ENCODE measurements around the gene JAZF1.

Gene JAZF1

GRCh38 chr7:28116041-28116440, 64.6 kb downstream of the JAZF1 start:
- peaks cover 29% of the 10 kb centered on the region for H3K4me1 Mint-ChIP-seq
- no peaks in the 10 kb centered on the region for H3K9me3 Mint-ChIP-seq
- no peak overlapping the region for H3K27ac Mint-ChIP-seq
- no peaks in the 10 kb centered on the region for H3K36me3 Mint-ChIP-seq
- no peak overlapping the region for H3K4me3 Mint-ChIP-seq
- no peak for ATAC-seq
- no peak for DNase-seq (ENCODE audit: low spot score in 2 of 2)

DNA sequence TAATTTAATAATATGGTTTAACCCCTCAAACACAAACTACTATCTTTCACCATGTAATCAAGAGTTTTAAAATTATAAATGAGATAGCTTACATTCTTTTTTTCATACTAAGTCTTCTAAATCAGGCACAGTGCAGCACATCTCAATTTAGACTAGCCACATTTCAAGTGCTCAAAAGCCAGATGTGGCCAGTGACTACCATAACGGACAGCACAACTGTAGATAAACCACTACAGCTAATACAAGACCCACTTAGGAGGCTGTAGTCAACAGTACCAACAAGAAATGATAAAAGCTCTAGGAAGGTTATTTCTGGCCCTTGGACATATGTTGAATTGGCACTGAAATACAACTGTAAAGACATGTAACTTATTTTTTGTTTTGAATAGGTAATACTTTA, 65.3 kb downstream of the JAZF1 start:
- H3K4me1 Mint-ChIP-seq, result peaks cover 24% of the 10 kb centered on the region
- peaks cover 2% of the 10 kb centered on the region for H3K36me3 Mint-ChIP-seq
- no peak overlapping the region for H3K4me3 Mint-ChIP-seq
- H3K27ac Mint-ChIP-seq, result no peak overlapping the region
- no peaks in the 10 kb centered on the region for H3K9me3 Mint-ChIP-seq
- ATAC-seq, result no peak
- no peak for DNase-seq (ENCODE audit: low spot score in 2 of 2)

DNA sequence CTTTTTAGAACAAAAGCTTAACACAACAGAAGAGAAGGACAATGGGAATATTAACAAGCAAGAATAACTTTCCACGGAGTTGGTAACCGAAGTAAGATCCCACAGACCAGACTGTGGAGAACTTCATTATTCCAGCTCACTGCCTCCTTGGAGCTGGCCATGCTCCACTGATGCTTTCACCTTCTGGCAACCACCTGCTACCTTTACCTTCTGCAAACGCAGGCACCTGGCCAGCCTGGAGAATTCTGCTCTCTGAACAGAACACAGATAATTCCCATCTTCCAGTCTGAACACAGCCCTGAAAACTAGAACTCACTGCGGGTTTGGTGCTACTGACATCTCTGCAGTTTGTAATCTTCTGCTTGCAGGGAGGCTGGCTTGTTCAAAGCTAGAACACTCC, 66.5 kb downstream of the JAZF1 start:
- Mint-ChIP-seq H3K27ac (peak overlapping the region; percentile 16), H3K4me3 (no peak overlapping the region), H3K4me1 (peaks cover 22% of the 10 kb centered on the region), H3K36me3 (peaks cover 5% of the 10 kb centered on the region), H3K9me3 (no peaks in the 10 kb centered on the region)
- ATAC-seq (no peak), DNase-seq (ENCODE audit: low spot score in 2 of 2) (no peak)

- ATAC-seq (no peak), DNase-seq (ENCODE audit: low spot score in 2 of 2) (no peak)
These were observed 67.6 kb downstream of the JAZF1 start for GRCh38 chr7:28112883-28113540.

DNA sequence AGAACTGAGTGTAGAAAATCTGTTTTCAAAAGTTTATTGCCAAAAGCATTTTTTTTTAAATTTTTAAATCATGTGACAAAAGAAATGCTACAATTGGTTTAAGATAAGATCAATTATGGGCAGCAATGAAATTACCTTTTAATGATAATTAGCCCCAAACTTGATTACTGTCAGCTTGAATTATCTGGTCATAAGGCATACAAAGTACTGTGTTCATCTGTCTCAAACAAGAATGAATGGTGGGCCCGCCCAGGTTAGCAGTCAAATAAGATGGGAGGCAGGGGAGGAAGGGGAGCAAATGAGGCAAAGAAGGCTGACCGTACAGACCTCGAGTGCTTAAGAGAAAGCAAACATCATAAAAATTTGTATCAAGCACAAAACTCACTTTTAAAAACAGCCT, 68.1 kb downstream of the JAZF1 start:
- Mint-ChIP-seq H3K4me3 (no peak overlapping the region), H3K27ac (no peak overlapping the region), H3K36me3 (peaks cover 5% of the 10 kb centered on the region), H3K9me3 (no peaks in the 10 kb centered on the region), H3K4me1 (peaks cover 32% of the 10 kb centered on the region)
- no peak for ATAC-seq
- no peak for DNase-seq (ENCODE audit: low spot score in 2 of 2)

More at GRCh38 chr7:28112883-28113540, 67.6 kb downstream of the JAZF1 start:
- H3K4me3 Mint-ChIP-seq, result no peak overlapping the region
- H3K9me3 Mint-ChIP-seq, result no peaks in the 10 kb centered on the region
- no peak overlapping the region for H3K27ac Mint-ChIP-seq
- H3K4me1 Mint-ChIP-seq, result peaks cover 31% of the 10 kb centered on the region
- peaks cover 5% of the 10 kb centered on the region for H3K36me3 Mint-ChIP-seq

- ATAC-seq (no peak), DNase-seq (ENCODE audit: low spot score in 2 of 2) (no peak)
- Mint-ChIP-seq H3K4me3 (no peak overlapping the region), H3K36me3 (peaks cover 5% of the 10 kb centered on the region), H3K4me1 (peaks cover 32% of the 10 kb centered on the region), H3K9me3 (no peaks in the 10 kb centered on the region), H3K27ac (no peak overlapping the region)
These were observed 68.6 kb downstream of the JAZF1 start for GRCh38 chr7:28112012-28112411.

DNA sequence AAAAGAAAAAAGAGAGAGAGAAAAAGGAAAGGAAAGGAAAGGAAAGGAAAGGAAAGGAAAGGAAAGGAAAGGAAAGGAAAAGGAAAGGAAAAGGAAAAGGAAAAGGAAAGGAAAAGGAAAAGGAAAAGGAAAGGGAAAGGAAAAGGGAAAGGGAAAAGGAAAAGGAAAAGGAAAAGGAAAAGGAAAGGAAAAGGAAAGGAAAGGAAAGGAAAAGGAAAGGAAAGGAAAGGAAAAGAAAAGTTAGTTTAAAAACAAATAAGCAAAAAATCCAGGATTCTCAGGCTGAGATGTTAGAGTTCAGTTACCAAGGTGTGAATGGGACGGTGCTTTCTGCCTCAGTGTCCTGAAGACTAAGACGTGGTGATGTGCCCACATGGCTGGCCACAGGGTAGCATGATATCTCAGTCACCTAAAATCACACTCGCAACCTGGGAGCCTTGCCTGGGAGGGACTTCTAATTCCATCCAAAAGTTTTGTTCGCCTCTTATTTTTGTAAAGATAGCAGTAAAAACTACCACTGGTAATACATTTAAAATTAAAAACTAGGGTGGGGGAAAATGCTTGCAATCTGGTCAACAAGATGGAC, 70.1 kb downstream of the JAZF1 start:
- ATAC-seq, result no peak
- Mint-ChIP-seq H3K9me3 (no peaks in the 10 kb centered on the region), H3K27ac (peak overlapping the region; percentile 58), H3K4me1 (peaks cover 32% of the 10 kb centered on the region), H3K36me3 (peaks cover 5% of the 10 kb centered on the region), H3K4me3 (no peak overlapping the region)
- no peak for DNase-seq (ENCODE audit: low spot score in 2 of 2)

- Mint-ChIP-seq H3K27ac (no peak overlapping the region), H3K9me3 (no peaks in the 10 kb centered on the region), H3K4me1 (peaks cover 31% of the 10 kb centered on the region), H3K4me3 (no peak overlapping the region), H3K36me3 (peaks cover 5% of the 10 kb centered on the region)
- ATAC-seq, result no peak
- no peak for DNase-seq (ENCODE audit: low spot score in 2 of 2)
These were observed 71.8 kb downstream of the JAZF1 start for GRCh38 chr7:28108747-28109146.

DNA sequence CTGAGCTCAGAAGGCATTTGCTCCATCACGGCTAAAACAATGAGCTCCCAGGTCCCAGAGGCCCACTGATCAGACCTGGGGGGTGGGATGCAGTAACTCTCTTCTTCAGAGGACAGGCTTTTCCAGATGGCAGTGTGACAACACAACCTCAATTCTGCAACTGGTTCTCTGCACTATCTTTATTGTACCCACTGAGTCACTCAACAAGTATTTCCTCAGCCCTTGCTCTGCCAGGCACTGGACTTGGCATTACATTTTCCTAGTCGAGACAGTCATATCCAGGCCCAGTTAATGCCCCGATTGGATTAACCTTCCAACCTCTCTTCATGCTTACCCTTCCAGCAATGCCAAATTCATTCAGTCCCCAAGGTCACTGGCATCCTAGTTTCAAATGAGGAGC, 72.6 kb downstream of the JAZF1 start:
- H3K9me3 Mint-ChIP-seq, result no peaks in the 10 kb centered on the region
- no peak for ATAC-seq
- peaks cover 5% of the 10 kb centered on the region for H3K36me3 Mint-ChIP-seq
- DNase-seq (ENCODE audit: low spot score in 2 of 2), result no peak
- H3K4me3 Mint-ChIP-seq, result no peak overlapping the region
- H3K4me1 Mint-ChIP-seq, result peaks cover 39% of the 10 kb centered on the region
- H3K27ac Mint-ChIP-seq, result no peak overlapping the region

DNA sequence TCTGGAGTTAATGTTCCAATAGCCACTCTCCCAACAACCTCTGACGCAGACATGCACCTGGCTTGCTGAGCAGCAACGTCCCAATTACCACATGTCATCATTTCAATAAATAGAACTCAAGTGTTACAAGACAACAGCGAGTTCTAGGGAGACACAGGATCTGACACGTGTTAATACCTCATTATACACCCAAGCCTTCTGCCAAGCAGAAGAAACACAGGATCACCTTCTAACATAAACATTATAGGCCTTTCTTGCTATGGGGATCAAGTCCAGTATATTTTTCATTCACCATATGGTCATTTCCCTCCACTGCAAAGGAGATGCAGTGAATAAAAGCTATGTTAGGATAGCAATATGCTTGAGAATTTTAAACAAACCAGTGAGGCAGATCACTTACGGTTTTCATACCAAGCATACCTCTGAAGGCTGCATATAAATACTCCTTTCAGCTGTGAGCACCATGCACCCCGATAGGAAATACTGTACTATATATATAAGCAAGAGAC, 74.2 kb downstream of the JAZF1 start:
- ATAC-seq, result no peak
- H3K4me3 Mint-ChIP-seq, result no peak overlapping the region
- no peak overlapping the region for H3K27ac Mint-ChIP-seq

DNA sequence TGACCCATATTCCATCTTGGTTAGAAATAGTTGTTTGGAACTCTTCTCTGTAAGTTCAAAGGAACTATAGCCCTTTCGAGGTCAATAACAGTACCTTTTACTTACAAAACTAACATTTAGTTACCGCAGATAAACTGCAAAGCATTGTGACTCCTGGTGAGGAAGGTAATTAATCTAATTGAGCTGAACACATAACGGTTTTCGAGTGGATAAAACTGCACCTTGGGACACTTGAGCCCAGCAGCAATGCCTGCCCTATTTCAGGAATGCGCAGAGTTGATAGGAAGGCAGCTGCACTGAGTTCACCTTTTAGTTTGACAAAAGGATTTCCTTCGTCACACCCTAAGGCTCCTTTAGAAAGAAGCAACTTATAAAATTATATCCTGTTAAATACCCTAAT, 75.4 kb downstream of the JAZF1 start:
- DNase-seq (ENCODE audit: low spot score in 2 of 2) (no peak), ATAC-seq (no peak)
- no peak overlapping the region for H3K4me3 Mint-ChIP-seq
- H3K36me3 Mint-ChIP-seq, result peaks cover 3% of the 10 kb centered on the region
- no peak overlapping the region for H3K27ac Mint-ChIP-seq
- peaks cover 42% of the 10 kb centered on the region for H3K4me1 Mint-ChIP-seq
- H3K9me3 Mint-ChIP-seq, result no peaks in the 10 kb centered on the region

More for the DNA sequence above, 74.2 kb downstream of the JAZF1 start:
- no peak for DNase-seq (ENCODE audit: low spot score in 2 of 2)
- Mint-ChIP-seq H3K9me3 (no peaks in the 10 kb centered on the region), H3K36me3 (peaks cover 5% of the 10 kb centered on the region), H3K4me1 (peaks cover 45% of the 10 kb centered on the region)

GRCh38 chr7:28104811-28105210, 75.8 kb downstream of the JAZF1 start:
- Mint-ChIP-seq H3K36me3 (no peaks in the 10 kb centered on the region), H3K27ac (no peak overlapping the region)

DNA sequence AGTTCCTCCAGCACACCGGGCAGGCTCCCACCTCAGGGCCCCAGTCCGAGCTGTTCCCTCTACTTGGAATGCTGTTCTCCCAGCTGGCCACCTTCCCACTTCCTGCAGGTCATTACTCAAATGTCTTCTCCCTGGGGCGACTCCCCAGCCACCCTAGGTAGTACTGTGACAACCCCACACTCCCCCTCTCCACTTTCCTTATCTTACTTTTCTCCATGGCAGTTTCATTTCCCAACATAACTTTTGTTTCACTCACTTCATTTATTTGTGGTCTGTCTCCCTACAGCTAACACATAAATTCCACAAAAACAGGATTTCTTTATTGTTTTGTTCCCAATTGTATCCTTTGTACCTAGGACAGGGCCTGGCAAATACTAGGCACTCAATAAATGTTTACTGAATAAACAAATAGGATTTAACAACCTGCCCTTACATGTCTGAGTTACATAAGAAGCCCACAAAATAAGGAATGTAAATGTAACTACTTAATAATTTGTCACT, 76.5 kb downstream of the JAZF1 start:
- ATAC-seq, result no peak
- no peaks in the 10 kb centered on the region for H3K36me3 Mint-ChIP-seq
- no peaks in the 10 kb centered on the region for H3K9me3 Mint-ChIP-seq
- peak overlapping the region; percentile 66 for H3K27ac Mint-ChIP-seq
- peaks cover 32% of the 10 kb centered on the region for H3K4me1 Mint-ChIP-seq
- no peak overlapping the region for H3K4me3 Mint-ChIP-seq
- no peak for DNase-seq (ENCODE audit: low spot score in 2 of 2)

More at GRCh38 chr7:28104811-28105210, 75.8 kb downstream of the JAZF1 start:
- Mint-ChIP-seq H3K4me1 (peaks cover 37% of the 10 kb centered on the region), H3K9me3 (no peaks in the 10 kb centered on the region), H3K4me3 (no peak overlapping the region)
- DNase-seq (ENCODE audit: low spot score in 2 of 2) (no peak), ATAC-seq (no peak)

DNA sequence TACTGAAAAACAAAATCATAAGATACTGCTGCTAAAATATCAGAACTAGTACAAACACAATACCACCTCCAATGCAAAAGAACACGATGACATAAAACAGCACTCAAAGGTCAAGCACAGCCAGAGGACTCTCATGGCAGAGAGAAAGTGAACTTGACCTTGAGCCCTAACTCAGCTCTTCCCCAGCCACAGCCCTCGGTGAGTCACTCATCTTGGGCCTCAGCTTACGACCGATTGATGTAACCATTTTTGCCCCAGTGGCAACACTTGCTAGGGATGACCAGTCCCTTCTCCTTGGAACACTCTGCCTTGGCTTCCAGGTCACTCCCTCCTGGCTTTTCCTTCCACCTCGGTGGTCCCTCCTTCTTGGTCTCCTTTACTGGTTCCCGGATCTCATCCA, 77.8 kb downstream of the JAZF1 start:
- DNase-seq (ENCODE audit: low spot score in 2 of 2) (no peak), ATAC-seq (no peak)
- H3K9me3 Mint-ChIP-seq, result no peaks in the 10 kb centered on the region
- no peak overlapping the region for H3K4me3 Mint-ChIP-seq
- no peaks in the 10 kb centered on the region for H3K36me3 Mint-ChIP-seq
- no peak overlapping the region for H3K27ac Mint-ChIP-seq
- H3K4me1 Mint-ChIP-seq, result peaks cover 20% of the 10 kb centered on the region

- ATAC-seq, result peak; percentile 46
- no peaks in the 10 kb centered on the region for H3K9me3 Mint-ChIP-seq
- peaks cover 10% of the 10 kb centered on the region for H3K4me1 Mint-ChIP-seq
- H3K36me3 Mint-ChIP-seq, result no peaks in the 10 kb centered on the region
- no peak for DNase-seq (ENCODE audit: low spot score in 2 of 2)
- peak overlapping the region; percentile 50 for H3K27ac Mint-ChIP-seq
- H3K4me3 Mint-ChIP-seq, result no peak overlapping the region
These were observed 83.9 kb downstream of the JAZF1 start for GRCh38 chr7:28096713-28097112.

DNA sequence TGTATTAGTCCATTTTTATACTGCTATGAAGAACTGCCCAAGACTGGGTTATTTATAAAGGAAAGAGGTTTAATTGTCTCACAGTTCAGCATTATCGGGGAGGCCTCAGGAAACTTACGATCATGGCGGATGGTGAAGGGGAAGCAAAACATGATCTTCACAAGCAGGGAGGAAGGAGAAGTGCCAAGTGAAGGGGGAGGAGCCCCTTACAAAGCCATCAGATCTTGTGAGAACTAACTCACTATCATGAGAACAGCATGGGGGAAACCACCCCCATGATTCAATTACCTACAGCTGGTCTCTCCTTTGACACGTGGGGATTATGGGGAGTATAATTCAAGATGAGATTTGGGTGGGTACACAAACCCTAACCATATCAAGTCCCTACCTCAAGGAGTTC, 85.4 kb downstream of the JAZF1 start:
- Mint-ChIP-seq H3K4me3 (no peak overlapping the region), H3K9me3 (no peaks in the 10 kb centered on the region), H3K4me1 (peaks cover 10% of the 10 kb centered on the region), H3K36me3 (no peaks in the 10 kb centered on the region), H3K27ac (no peak overlapping the region)
- DNase-seq (ENCODE audit: low spot score in 2 of 2) (no peak), ATAC-seq (no peak)
